GM21381 (cell line): ENCODE data around the gene DHRS4L2.

Source experiments
- ATAC-seq: cut with Tn5 transposase; IDR thresholded peaks from one replicate; pipeline ENCODE4 v1.9.1; 2021; ENCODE audit warnings: mild to moderate bottlenecking, moderate library complexity; ENCODE audit not compliant: unreplicated experiment

The DHRS4L2 gene

DNA sequence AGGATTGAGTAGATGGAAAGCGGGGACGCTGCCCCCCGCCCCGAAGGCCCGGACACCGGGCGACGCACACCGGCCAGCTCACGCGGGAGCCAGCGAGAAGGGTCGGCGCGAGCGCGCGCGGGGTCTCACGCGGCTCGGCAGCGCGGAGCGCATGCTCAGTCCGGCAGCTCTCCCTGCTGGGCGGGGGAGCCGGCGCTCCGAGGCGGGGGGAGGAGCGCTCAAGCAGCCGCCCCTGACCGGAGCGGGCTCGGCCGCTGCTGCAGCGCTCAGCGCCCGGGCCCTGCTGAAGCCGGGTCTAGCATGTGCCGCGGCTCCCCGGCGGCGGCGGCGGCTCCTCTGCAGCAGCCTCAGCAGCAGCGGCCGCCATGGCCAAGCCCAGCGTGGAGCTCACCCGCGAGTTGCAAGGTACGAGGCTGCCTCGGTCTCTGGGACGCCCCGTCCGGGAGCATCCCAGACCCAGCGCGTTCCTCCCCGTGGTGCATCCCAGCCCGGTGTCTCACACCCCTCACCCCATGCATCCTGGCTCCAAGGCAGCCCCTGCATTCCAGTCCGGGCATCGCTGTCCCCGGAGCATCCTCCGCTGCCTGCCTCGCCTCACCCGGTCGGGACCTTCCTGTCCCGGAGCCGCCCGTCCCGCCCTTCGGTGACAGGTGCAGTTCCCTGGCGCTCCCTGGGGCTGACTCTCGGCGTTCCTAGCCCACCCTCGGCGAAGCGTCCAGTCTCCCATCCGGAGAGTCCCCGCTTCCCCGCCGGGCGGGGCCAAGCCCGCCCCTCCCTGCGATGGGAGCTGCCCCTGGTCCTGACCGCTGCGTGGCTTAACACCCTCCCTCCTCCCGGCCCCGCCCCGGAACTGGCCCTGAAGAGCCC is 63.3 kb downstream of the DHRS4L2 start, which contains the start of gene CARMIL3:
Gene CARMIL3 (plus strand): TSS at position 221 of the 867 bp plus-strand sequence. CDS start 145 bp downstream, at position 366.
- peak; percentile 72 for ATAC-seq

DNA sequence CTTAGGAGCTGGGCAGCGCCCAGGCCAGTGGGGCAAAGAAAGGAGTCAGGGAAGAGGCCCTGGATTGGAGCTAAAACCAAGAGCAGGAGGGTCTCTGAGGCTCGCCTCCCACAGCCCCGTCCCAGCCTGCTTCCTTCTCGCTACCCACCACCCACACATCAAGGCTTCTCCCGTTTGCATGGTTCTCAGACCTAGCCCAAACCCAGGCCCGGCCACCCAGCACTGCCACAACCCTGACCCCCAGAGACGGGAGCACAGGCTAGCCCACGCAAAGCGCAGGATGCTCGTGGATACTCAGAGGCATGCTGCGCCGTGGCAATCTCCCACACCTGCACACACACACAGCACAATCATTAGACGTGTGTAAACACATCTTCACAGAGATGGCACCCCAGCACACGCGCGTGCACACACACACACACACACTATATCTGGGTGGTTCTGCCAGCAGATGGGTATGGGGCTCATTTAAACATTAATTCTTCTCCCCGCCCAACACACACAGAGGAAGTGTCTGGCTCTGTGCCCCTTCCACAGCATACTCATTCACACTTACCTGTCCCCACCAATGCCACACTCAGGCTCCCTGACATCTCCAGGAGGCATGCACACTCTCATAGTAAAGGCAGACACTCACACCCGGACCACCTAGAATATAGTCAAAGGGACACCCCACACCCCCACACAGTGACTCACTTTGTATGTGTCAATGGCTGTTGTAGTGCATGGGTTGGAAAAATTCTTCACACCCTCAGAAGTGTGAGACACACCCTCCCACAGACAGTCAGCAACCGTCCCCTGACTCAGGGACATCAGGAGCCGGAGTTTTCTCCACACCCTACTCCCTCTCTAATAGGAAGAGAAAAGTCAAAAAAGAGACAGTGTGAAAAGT is 64.2 kb downstream of the DHRS4L2 start:
- ATAC-seq = no peak

DNA sequence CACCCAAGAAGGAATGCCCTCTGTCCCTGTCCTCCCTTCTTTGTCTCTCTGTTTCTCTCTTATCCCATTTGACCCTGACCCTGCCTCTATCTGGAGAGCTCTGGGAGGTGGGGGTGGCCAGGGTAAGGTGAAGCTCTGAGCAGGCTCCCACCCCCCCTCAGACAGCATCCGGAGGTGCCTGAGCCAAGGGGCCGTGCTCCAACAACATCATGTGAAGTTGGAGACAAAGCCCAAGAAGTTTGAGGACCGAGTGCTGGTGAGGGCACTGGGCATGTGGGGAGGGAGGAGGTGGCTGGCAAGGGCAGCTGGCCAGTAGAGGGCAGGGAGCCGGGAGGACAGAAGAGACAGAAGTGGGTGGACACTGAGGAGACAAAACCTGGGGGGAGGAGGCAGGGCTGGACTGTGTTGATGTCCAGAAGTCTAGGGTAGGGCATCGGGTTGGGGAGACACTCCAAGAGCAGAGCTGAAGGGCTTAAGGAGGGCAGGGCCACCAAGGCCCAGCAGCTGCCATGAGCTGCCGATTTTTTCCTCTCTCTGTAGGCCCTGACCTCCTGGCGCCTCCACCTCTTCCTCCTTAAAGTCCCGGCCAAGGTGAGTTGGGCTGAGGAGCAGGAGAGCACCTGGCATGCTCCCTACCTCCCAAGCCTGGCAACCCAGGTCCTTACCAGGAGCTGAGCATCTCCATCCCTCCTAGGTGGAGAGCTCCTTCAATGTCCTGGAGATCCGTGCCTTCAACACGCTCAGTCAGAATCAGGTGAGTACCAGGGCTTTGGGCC is 65.0 kb downstream of the DHRS4L2 start:
- no peak for ATAC-seq

DNA sequence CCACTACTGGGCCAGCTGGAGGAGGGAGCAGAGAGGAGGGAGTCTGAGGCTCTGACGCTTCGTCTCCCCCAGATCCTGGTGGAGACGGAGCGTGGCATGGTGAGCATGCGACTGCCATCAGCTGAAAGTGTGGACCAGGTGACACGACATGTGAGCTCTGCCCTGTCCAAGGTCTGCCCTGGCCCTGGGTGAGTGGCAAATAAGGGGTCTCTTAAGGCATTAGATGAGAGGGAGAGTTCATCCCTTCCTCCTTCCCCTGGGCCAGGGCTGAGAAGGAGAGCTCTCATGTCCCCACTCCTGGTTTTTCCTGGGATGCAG is 65.6 kb downstream of the DHRS4L2 start:
- no peak for ATAC-seq

DNA sequence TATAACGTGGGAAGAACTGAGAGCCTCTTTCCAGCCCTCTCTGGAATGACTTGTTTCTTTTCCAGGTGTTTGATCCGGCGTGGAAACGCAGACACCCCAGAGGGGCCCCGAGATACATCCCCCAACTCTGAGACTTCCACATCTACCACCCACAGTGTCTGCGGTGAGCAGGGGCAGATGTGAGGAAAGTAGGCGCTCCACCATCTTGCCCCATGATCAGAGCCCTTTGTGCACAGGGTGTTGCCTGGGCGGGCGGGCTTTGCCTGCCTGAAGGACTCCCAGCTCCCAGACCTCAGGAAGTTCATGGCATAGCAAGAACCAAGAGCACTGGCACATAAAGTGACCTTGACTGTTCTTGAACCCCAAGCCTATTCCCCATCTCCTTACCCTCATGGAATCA is 65.9 kb downstream of the DHRS4L2 start:
- no peak for ATAC-seq
